Stimulated activated naive CD8-positive, alpha-beta T cell treated with anti-CD3 and anti-CD28 coated beads, Interleukin-15, Interleukin-2, amounts not matched to agents 100 ng/mL and 50 ng/mL, for 24 hours (primary cell): Measurements from ENCODE around the gene TEX14.
"Not testable (repeated sequence)": the region's sequence is repeated elsewhere in the genome, so short reads cannot be mapped to it uniquely, and the experiment has no call there.

Experiments
- H3K27ac Mint-ChIP-seq: one replicate; pipeline ENCODE4 v1.8.0; 2021; ENCODE audit warnings: mild to moderate bottlenecking, mixed read lengths
- H3K27me3 Mint-ChIP-seq: one replicate; pipeline ENCODE4 v1.8.0; 2021; ENCODE audit warnings: mixed read lengths
- H3K36me3 Mint-ChIP-seq: one replicate; pipeline ENCODE4 v1.8.0; 2021; ENCODE audit warnings: low read depth, mixed read lengths
- H3K4me1 Mint-ChIP-seq: one replicate; pipeline ENCODE4 v1.8.0; 2021; ENCODE audit warnings: low read depth, mixed read lengths
- H3K4me3 Mint-ChIP-seq: one replicate; pipeline ENCODE4 v1.8.0; 2021; ENCODE audit warnings: mild to moderate bottlenecking, mixed read lengths
- H3K9me3 Mint-ChIP-seq: one replicate; pipeline ENCODE4 v1.8.0; 2021; ENCODE audit warnings: mixed read lengths

Gene TEX14

GRCh38 chr17:58557981-58558380 lies 133.9 kb downstream of the TEX14 start:
- no peak overlapping the region for H3K4me3 Mint-ChIP-seq
- H3K27ac Mint-ChIP-seq: no peak overlapping the region
- peaks cover 3% of the 10 kb centered on the region for H3K27me3 Mint-ChIP-seq

GRCh38 chr17:58556833-58557250 lies 135.0 kb downstream of the TEX14 start:
- H3K9me3 Mint-ChIP-seq: no peaks in the 10 kb centered on the region
- no peak overlapping the region for H3K4me3 Mint-ChIP-seq
- peaks cover 3% of the 10 kb centered on the region for H3K27me3 Mint-ChIP-seq
- H3K36me3 Mint-ChIP-seq: no peaks in the 10 kb centered on the region
- H3K4me1 Mint-ChIP-seq: peaks cover 6% of the 10 kb centered on the region
- H3K27ac Mint-ChIP-seq: no peak overlapping the region

More at GRCh38 chr17:58557981-58558380, 133.9 kb downstream of the TEX14 start:
- Mint-ChIP-seq H3K9me3 (no peaks in the 10 kb centered on the region), H3K36me3 (no peaks in the 10 kb centered on the region), H3K4me1 (peaks cover 6% of the 10 kb centered on the region)

GRCh38 chr17:58555109-58555508 lies 136.7 kb downstream of the TEX14 start:
- H3K4me1 Mint-ChIP-seq, H3K27ac Mint-ChIP-seq, H3K36me3 Mint-ChIP-seq, H3K9me3 Mint-ChIP-seq, H3K27me3 Mint-ChIP-seq, H3K4me3 Mint-ChIP-seq: not testable (repeated sequence)

GRCh38 chr17:58541249-58541648 lies 150.6 kb downstream of the TEX14 start:
- no peaks in the 10 kb centered on the region for H3K27me3 Mint-ChIP-seq
- no peak overlapping the region for H3K4me3 Mint-ChIP-seq
- H3K36me3 Mint-ChIP-seq: no peaks in the 10 kb centered on the region
- H3K27ac Mint-ChIP-seq: no peak overlapping the region
- H3K9me3 Mint-ChIP-seq: no peaks in the 10 kb centered on the region
- no peaks in the 10 kb centered on the region for H3K4me1 Mint-ChIP-seq

- Mint-ChIP-seq H3K27me3 (peaks cover 9% of the 10 kb centered on the region), H3K27ac (no peak overlapping the region), H3K9me3 (no peaks in the 10 kb centered on the region), H3K4me1 (no peaks in the 10 kb centered on the region), H3K4me3 (no peak overlapping the region), H3K36me3 (no peaks in the 10 kb centered on the region)
Observed at GRCh38 chr17:58539698-58540097, 152.1 kb downstream of the TEX14 start.

- Mint-ChIP-seq H3K9me3 (no peaks in the 10 kb centered on the region), H3K27me3 (peaks cover 12% of the 10 kb centered on the region), H3K27ac (no peak overlapping the region)
Observed at GRCh38 chr17:58538811-58539409, 152.9 kb downstream of the TEX14 start.

GRCh38 chr17:58537266-58537665 lies 154.6 kb downstream of the TEX14 start:
- Mint-ChIP-seq H3K9me3 (no peaks in the 10 kb centered on the region), H3K4me3 (no peak overlapping the region), H3K27ac (no peak overlapping the region), H3K36me3 (no peaks in the 10 kb centered on the region), H3K27me3 (peaks cover 26% of the 10 kb centered on the region), H3K4me1 (peaks cover 1% of the 10 kb centered on the region)

More at GRCh38 chr17:58538811-58539409, 152.9 kb downstream of the TEX14 start:
- Mint-ChIP-seq H3K4me3 (no peak overlapping the region), H3K4me1 (no peaks in the 10 kb centered on the region), H3K36me3 (no peaks in the 10 kb centered on the region)

GRCh38 chr17:58536542-58536941 lies 155.3 kb downstream of the TEX14 start:
- Mint-ChIP-seq H3K27me3 (peaks cover 27% of the 10 kb centered on the region), H3K9me3 (no peaks in the 10 kb centered on the region), H3K4me1 (peaks cover 3% of the 10 kb centered on the region), H3K4me3 (no peak overlapping the region), H3K36me3 (no peaks in the 10 kb centered on the region), H3K27ac (no peak overlapping the region)

- Mint-ChIP-seq H3K4me1 (peaks cover 3% of the 10 kb centered on the region), H3K36me3 (no peaks in the 10 kb centered on the region), H3K4me3 (no peak overlapping the region), H3K9me3 (no peaks in the 10 kb centered on the region), H3K27me3 (peaks cover 32% of the 10 kb centered on the region), H3K27ac (no peak overlapping the region)
Observed at GRCh38 chr17:58535431-58535830, 156.4 kb downstream of the TEX14 start.

- Mint-ChIP-seq H3K4me3 (no peak overlapping the region), H3K9me3 (no peaks in the 10 kb centered on the region), H3K27ac (no peak overlapping the region), H3K4me1 (peaks cover 3% of the 10 kb centered on the region), H3K27me3 (peaks cover 36% of the 10 kb centered on the region), H3K36me3 (no peaks in the 10 kb centered on the region)
Observed at GRCh38 chr17:58534901-58535421, 156.9 kb downstream of the TEX14 start.

- H3K4me1 Mint-ChIP-seq: peaks cover 3% of the 10 kb centered on the region
- H3K36me3 Mint-ChIP-seq: no peaks in the 10 kb centered on the region
- H3K27ac Mint-ChIP-seq: no peak overlapping the region
- H3K4me3 Mint-ChIP-seq: no peak overlapping the region
- no peaks in the 10 kb centered on the region for H3K9me3 Mint-ChIP-seq
- H3K27me3 Mint-ChIP-seq: peaks cover 42% of the 10 kb centered on the region
Observed at GRCh38 chr17:58534331-58534730, 157.5 kb downstream of the TEX14 start.

GRCh38 chr17:58533616-58534188 lies 158.1 kb downstream of the TEX14 start:
- Mint-ChIP-seq H3K4me1 (peaks cover 3% of the 10 kb centered on the region), H3K9me3 (no peaks in the 10 kb centered on the region), H3K27me3 (peaks cover 42% of the 10 kb centered on the region), H3K27ac (no peak overlapping the region), H3K4me3 (no peak overlapping the region), H3K36me3 (no peaks in the 10 kb centered on the region)

- H3K36me3 Mint-ChIP-seq: no peaks in the 10 kb centered on the region
- H3K27ac Mint-ChIP-seq: no peak overlapping the region
- no peaks in the 10 kb centered on the region for H3K9me3 Mint-ChIP-seq
- H3K4me1 Mint-ChIP-seq: peaks cover 3% of the 10 kb centered on the region
- H3K4me3 Mint-ChIP-seq: no peak overlapping the region
- peaks cover 42% of the 10 kb centered on the region for H3K27me3 Mint-ChIP-seq
Observed at GRCh38 chr17:58532555-58532951, 159.3 kb downstream of the TEX14 start.

- Mint-ChIP-seq H3K4me3 (peak overlapping the region; percentile 47), H3K27ac (no peak overlapping the region), H3K27me3 (peaks cover 42% of the 10 kb centered on the region), H3K4me1 (peaks cover 3% of the 10 kb centered on the region), H3K9me3 (no peaks in the 10 kb centered on the region), H3K36me3 (no peaks in the 10 kb centered on the region)
Observed at GRCh38 chr17:58531661-58532554, 159.9 kb downstream of the TEX14 start.

GRCh38 chr17:58531122-58531521 lies 160.7 kb downstream of the TEX14 start:
- peaks cover 3% of the 10 kb centered on the region for H3K4me1 Mint-ChIP-seq
- no peaks in the 10 kb centered on the region for H3K9me3 Mint-ChIP-seq
- no peaks in the 10 kb centered on the region for H3K36me3 Mint-ChIP-seq
- peaks cover 42% of the 10 kb centered on the region for H3K27me3 Mint-ChIP-seq
- no peak overlapping the region for H3K27ac Mint-ChIP-seq
- peak overlapping the region; percentile 13 for H3K4me3 Mint-ChIP-seq
